Measurements from ENCODE around the gene SORT1. TPM values are rescaled to one million over a fixed set of nuclear protein-coding genes. Genes with fewer than 3 reads are reported as not detected.
"Not testable (repeated sequence)": the region's sequence is repeated elsewhere in the genome, so short reads cannot be mapped to it uniquely, and the experiment has no call there.

Gene SORT1
- total RNA-seq, result 1 to 10 TPM; 5.3 to 8.5 TPM

DNA sequence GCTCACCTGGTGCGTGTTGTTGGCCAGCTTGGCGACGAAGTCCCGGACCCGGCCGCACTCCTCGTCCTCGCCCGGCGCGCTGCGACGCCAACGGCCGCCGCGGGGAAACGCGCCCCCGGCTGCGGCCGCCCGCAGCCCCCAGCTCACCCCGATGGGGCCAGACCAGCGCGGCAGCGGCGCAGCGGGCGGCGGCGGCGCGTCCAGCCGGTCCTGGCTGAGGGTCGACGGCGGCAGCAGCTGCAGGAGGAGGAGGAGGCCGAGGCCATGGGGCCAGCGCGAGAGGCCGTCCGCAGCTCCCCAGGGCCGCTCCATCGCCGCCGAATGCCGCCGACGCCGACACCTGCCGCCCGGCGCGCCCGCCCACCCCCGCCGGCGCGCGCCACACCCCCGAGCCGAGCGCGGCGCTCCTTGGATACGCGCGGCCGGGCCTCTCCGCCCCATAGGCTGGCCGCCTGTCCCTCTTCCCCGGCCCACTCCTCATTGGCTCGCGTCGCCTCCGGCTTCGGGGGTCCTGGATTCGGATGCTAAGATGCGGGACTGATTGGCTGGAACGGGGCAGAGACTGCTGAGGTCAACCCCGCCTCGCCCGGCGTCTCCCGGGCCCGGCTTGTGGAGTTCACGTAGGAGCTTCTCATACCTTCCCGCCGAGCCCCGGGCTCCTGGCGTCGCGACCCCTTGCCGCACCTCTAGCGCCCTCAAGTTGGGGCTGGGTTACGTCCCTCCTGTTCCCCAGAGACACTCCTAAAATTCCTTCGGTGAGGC lies at the start of gene SORT1:
SORT1 (minus strand) TSS at position 338 of the 762 bp plus-strand sequence; CDS start at position 312, 26 bp downstream.
- Mint-ChIP-seq H3K27me3 (peaks cover 39% of the 10 kb centered on the region), H3K4me3 (peak within 1 kb of the TSS; percentile 68), H3K27ac (no peak within 1 kb of the TSS), H3K36me3 (peaks cover 10% of the 10 kb centered on the region), H3K9me3 (ENCODE audit: low read depth) (no peaks in the 10 kb centered on the region), H3K4me1 (peaks cover 16% of the 10 kb centered on the region)
- DNase-seq, result peak; percentile 76
- ATAC-seq, result peak; percentile 98
- CTCF ChIA-PET, result interaction anchor here (0.6 to 9.2 kb wide), 23 partner anchors 10 to 1001 kb away, joined by 3 to 196 read pairs (median 4); partner anchors contain the start of genes CELSR2, PSMA5 and PSRC1

DNA sequence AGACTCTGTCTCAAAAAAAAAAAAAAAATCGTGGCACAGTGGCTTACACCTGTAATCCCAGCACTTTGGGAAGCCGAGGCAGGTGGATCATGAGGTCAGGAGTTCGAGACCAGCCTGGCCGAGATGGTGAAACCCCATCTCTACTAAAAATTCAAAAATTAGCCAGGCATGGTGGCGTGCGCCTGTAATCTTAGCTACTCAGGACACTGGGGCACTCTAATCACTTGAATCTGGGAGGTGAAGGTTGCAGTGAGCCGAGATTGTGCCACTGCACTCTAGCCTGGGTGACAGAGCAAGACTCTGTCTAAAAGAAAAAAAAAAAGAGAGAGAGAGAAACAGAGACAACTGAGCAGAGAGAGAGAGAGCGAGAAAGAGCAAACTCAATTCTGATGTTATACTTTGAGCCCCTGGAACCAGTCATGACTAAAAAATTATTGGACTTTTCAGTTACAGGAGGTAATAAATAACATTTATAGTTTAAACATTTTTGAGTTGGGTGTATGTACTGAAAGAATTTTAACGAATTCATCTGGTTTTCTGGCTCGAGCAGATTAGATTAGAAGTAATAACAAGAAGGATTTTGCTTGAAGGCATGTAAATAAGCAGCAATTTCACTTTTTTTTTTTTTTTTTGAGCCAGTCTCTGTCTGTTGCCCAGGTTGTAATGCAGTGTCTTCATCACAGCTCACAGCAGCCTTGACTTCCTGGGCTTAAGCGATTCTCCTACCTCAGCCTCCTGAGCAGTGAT lies 48.4 kb upstream of the SORT1 start:
- H3K27me3 Mint-ChIP-seq, result peaks cover 38% of the 10 kb centered on the region
- DNase-seq; H3K36me3 Mint-ChIP-seq; H3K4me1 Mint-ChIP-seq; H3K4me3 Mint-ChIP-seq; ATAC-seq; H3K27ac Mint-ChIP-seq; H3K9me3 Mint-ChIP-seq (ENCODE audit: low read depth): not testable (repeated sequence)
- CTCF ChIA-PET, result interaction anchor here (1.4 kb wide), 1 partner anchor 86 kb away, joined by 4 read pairs; no protein-coding TSS in a partner anchor

DNA sequence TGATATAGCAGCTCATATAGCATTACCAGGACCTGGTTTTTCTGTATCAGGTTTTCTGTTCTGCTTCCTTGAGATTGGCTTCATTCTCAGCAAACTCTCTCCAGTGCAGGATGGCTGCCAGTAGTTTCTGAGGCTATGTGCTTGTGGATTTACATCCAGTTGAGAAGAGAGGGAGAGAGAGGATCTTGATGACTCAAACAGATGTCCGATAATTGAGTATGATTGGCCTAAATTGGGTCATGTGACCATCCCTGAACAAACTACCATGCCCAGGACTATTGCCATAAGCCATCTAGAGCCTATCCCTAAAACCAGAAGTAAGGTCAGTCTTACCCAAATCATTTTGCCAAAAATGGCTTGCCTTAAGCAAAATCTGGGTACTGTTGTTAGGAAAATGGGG lies 46.6 kb upstream of the SORT1 start:
- H3K36me3 Mint-ChIP-seq, result no peaks in the 10 kb centered on the region
- H3K27ac Mint-ChIP-seq, result no peak overlapping the region
- no peak overlapping the region for H3K4me3 Mint-ChIP-seq
- ATAC-seq (no peak), DNase-seq (no peak)
- H3K27me3 Mint-ChIP-seq, result peaks cover 24% of the 10 kb centered on the region
- H3K4me1 Mint-ChIP-seq, result no peaks in the 10 kb centered on the region
- CTCF ChIA-PET, result no interaction called here
- H3K9me3 Mint-ChIP-seq (ENCODE audit: low read depth), result no peaks in the 10 kb centered on the region

DNA sequence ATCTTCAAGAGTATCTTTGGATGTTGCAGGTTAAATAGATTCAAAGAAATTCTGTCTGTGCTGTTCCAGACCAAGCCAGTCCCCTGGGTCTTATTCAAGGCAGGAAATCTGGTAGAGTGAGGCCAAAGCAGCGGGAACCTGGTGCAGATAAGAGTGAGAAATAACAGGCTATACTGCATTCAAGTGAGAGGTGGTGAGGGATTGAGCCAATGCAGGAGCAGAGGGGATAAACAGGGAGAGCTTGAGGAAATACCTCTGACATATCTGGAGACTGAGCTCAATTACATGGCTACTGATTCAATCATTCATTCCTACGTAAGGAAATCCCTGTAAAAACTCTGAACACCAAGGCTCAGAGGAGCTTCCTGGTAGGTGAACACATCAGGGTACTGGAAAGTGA lies 45.8 kb upstream of the SORT1 start:
- H3K9me3 Mint-ChIP-seq (ENCODE audit: low read depth), result no peaks in the 10 kb centered on the region
- no peak for DNase-seq

DNA sequence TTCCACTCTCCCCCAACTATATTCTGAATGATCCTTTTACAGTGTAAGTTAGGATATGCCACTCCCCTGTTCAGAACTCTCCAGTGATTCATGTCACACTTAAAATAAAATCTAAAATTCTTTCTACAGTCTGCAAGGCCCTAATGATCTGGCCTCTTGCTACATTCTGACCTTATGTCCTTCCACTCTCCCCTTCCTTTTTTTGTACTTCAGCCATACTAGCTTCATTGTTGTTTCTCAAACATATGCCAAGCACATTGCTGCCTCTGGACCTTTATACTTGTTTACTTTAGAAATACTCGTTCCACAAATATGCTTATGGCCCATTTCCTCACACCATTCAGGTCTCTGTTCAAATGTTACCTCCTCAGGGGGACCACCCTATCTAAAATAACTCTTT lies 43.4 kb upstream of the SORT1 start:
- H3K4me3 Mint-ChIP-seq, result no peak overlapping the region
- CTCF ChIA-PET, result no interaction called here
- no peak overlapping the region for H3K27ac Mint-ChIP-seq
- ATAC-seq, result no peak
- peaks cover 9% of the 10 kb centered on the region for H3K27me3 Mint-ChIP-seq
- no peak for DNase-seq
- H3K4me1 Mint-ChIP-seq, result no peaks in the 10 kb centered on the region
- H3K36me3 Mint-ChIP-seq, result no peaks in the 10 kb centered on the region
- H3K9me3 Mint-ChIP-seq (ENCODE audit: low read depth), result no peaks in the 10 kb centered on the region

More for the DNA sequence above, 45.8 kb upstream of the SORT1 start:
- Mint-ChIP-seq H3K36me3 (no peaks in the 10 kb centered on the region), H3K4me1 (no peaks in the 10 kb centered on the region), H3K27me3 (peaks cover 21% of the 10 kb centered on the region), H3K4me3 (no peak overlapping the region), H3K27ac (no peak overlapping the region)
- CTCF ChIA-PET, result no interaction called here
- ATAC-seq, result no peak

DNA sequence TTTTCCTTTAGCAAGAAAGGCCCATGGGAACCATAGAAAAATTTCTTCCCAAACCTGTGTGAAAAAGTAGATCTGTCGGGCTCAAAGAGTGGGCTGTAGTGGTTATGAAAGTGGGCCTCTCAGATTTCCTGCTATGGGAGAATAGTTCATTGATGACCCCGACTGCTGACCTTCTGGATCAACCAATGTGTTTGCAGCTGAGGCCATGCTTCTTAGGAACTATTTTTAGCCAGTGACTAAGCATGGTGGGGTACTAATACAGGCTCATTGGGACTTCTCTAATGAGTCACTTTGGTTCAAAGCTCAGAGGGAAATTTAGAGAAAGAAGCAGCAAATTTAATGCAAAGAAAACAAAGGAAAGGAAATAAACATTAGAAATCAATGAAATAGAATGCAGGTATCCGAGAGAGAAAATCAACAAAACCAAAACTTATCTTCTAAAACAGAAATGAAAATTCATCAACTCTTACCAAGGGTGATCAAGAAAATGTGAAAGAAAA lies 41.1 kb upstream of the SORT1 start:
- DNase-seq (no peak), ATAC-seq (no peak)

DNA sequence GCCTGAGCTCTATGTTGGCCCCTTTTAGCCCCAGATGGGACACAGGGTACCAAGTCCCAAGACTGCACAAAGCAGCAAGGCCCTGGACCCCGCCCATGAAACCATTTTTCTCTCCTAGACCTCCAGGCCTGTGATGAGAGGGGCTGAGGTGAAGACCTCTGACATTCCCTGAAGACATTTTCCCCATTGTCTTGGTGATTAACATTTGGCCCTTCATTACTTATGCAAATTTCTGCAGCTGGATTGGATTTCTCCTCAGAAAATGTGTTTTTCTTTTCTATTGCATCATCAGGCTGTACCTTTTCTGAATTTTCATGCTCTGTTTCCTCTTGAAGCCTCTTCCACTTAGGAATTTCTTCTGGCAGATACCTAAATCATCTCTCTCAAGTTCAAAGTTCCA lies 36.8 kb upstream of the SORT1 start:
- Mint-ChIP-seq H3K27me3 (no peaks in the 10 kb centered on the region), H3K4me1 (no peaks in the 10 kb centered on the region), H3K9me3 (ENCODE audit: low read depth) (no peaks in the 10 kb centered on the region), H3K27ac (no peak overlapping the region), H3K36me3 (no peaks in the 10 kb centered on the region), H3K4me3 (no peak overlapping the region)
- ATAC-seq, result no peak
- DNase-seq, result no peak
- CTCF ChIA-PET, result interaction anchor here (1.0 kb wide), 1 partner anchor 99 kb away, joined by 3 read pairs; no protein-coding TSS in a partner anchor

More for the DNA sequence above, 41.1 kb upstream of the SORT1 start:
- Mint-ChIP-seq H3K36me3 (no peaks in the 10 kb centered on the region), H3K27me3 (no peaks in the 10 kb centered on the region), H3K4me3 (no peak overlapping the region), H3K9me3 (ENCODE audit: low read depth) (no peaks in the 10 kb centered on the region), H3K4me1 (no peaks in the 10 kb centered on the region), H3K27ac (no peak overlapping the region)
- CTCF ChIA-PET, result no interaction called here

DNA sequence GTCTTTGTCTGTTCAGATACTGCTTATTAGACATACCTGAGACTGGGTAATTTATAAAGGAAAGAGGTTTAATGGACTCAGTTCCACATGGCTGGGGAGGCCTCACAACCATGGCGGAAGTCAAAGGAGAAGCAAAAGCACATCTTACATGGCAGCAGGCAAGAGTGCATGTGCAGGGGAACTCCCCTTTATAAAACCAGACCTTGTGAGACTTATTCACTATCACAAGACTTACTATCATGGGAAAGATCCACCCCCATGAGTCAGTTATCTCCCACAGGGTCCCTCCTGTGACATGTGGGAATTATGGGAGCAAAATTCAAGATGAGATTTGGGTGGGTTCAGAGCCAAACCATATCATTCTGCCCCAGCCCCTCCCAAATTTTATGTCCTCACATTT lies 35.6 kb upstream of the SORT1 start:
- H3K9me3 Mint-ChIP-seq (ENCODE audit: low read depth), result no peaks in the 10 kb centered on the region
- H3K27ac Mint-ChIP-seq, result no peak overlapping the region
- CTCF ChIA-PET, result no interaction called here
- H3K4me3 Mint-ChIP-seq, result no peak overlapping the region
- no peaks in the 10 kb centered on the region for H3K36me3 Mint-ChIP-seq
- DNase-seq (no peak), ATAC-seq (no peak)
- no peaks in the 10 kb centered on the region for H3K27me3 Mint-ChIP-seq
- H3K4me1 Mint-ChIP-seq, result peaks cover 3% of the 10 kb centered on the region

DNA sequence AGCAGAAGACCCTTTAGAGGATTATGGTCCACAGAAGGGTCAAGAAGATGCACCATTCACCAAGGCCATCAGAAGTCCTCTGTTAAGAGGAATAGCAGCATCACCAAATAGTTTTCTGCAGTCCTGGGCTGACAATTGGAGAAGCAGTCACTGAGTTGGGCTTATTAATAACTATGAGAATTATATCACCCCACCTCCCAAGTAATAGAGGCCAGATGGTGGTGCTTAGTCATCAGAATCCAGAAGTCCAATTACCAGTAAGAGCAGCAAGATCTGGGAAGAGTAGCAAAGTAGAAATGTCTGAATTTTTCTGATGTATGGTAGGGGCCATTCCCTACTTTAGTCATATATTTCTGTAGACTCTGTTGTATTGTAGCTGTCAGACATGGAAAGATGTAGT lies 34.6 kb upstream of the SORT1 start:
- CTCF ChIA-PET, result no interaction called here
- no peak for DNase-seq
- no peaks in the 10 kb centered on the region for H3K27me3 Mint-ChIP-seq
- H3K9me3 Mint-ChIP-seq (ENCODE audit: low read depth), result no peaks in the 10 kb centered on the region
- ATAC-seq, result no peak
- H3K4me1 Mint-ChIP-seq, result peaks cover 6% of the 10 kb centered on the region
- H3K36me3 Mint-ChIP-seq, result no peaks in the 10 kb centered on the region
- no peak overlapping the region for H3K27ac Mint-ChIP-seq
- no peak overlapping the region for H3K4me3 Mint-ChIP-seq

DNA sequence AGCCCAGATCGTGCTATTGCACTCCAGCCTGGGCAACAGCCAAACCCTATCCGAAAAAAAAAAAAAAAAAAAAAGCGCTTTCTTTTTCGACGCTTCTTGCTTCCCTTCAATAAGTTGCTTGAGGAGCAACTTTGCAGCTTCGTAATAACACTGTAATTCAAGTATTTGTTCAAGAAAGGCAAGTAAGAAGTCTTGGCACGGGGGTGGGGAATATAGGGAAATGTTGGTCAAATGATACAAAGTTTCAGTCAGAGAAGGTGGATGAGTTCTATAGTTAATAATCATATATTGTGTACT lies 29.4 kb upstream of the SORT1 start:
- ATAC-seq, result no peak
- H3K4me1 Mint-ChIP-seq, result peaks cover 34% of the 10 kb centered on the region
- CTCF ChIA-PET, result interaction anchor here (1.1 to 4.0 kb wide), 10 partner anchors 17 to 226 kb away, joined by 3 to 45 read pairs (median 4); partner anchors contain the start of genes ATXN7L2, CYB561D1, PSRC1 and SORT1
- DNase-seq, result no peak
- no peaks in the 10 kb centered on the region for H3K9me3 Mint-ChIP-seq (ENCODE audit: low read depth)
- peaks cover 19% of the 10 kb centered on the region for H3K36me3 Mint-ChIP-seq
- peak overlapping the region; percentile 99 for H3K27ac Mint-ChIP-seq
- no peaks in the 10 kb centered on the region for H3K27me3 Mint-ChIP-seq
- H3K4me3 Mint-ChIP-seq, result peak overlapping the region; percentile 90

DNA sequence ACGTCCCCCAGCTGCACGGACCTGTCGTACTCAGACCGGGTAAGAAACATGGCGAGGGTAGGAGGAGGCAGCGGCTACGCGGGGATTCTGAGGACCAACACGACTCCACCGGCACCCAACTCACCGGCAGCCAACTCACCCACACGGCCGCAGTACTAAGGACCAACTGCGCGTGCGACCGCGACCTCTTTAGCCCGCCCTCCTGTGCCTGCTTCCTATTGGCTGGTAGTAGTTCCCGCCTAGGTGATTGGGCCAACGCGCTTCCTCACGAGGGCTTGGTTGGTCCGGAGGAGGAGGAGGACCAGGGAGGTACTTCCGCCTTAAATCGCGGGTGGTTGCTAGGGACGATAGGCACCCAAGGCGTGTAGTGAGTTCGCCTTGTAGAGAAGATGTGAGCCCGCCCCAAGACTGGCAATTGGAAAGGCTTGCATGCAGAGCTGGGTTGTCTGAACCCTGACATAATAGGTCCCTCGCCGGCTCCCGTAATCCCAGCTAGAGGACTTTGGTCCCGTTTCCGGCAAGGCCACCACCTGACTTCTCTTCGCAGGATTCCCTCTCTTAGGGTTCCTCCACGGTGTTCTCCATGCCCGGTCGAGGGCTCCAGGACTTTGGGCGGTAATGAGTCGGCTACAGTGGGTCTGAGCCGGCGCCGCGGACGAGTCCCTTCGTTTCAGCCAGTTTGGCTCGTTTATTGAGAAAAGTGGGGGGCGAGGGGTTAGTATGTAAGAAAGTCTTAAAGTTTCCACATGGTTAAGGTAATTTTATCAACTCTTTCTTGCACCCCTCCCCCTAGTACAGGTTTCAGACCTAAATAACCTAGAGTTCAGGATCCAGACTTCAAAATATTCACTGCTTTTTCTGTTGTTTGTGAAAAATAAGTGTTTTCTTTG lies 28.8 kb upstream of the SORT1 start, which contains the start of gene PSMA5:
PSMA5 (minus strand) TSS at position 168 of the 890 bp plus-strand sequence; CDS start at position 50, 118 bp downstream.
- Mint-ChIP-seq H3K4me3 (peak within 1 kb of the TSS; percentile 90), H3K9me3 (ENCODE audit: low read depth) (no peaks in the 10 kb centered on the region), H3K27me3 (no peaks in the 10 kb centered on the region), H3K4me1 (peaks cover 37% of the 10 kb centered on the region), H3K36me3 (peaks cover 22% of the 10 kb centered on the region), H3K27ac (peak within 1 kb of the TSS; percentile 99)
- ATAC-seq (peak; percentile 94), DNase-seq (peak; percentile 99)
- CTCF ChIA-PET, result interaction anchor here (1.1 to 4.0 kb wide), 18 partner anchors 15 to 558 kb away, joined by 3 to 45 read pairs (median 4); partner anchors contain the start of genes AHCYL1, ATXN7L2, CYB561D1 and PSRC1

DNA sequence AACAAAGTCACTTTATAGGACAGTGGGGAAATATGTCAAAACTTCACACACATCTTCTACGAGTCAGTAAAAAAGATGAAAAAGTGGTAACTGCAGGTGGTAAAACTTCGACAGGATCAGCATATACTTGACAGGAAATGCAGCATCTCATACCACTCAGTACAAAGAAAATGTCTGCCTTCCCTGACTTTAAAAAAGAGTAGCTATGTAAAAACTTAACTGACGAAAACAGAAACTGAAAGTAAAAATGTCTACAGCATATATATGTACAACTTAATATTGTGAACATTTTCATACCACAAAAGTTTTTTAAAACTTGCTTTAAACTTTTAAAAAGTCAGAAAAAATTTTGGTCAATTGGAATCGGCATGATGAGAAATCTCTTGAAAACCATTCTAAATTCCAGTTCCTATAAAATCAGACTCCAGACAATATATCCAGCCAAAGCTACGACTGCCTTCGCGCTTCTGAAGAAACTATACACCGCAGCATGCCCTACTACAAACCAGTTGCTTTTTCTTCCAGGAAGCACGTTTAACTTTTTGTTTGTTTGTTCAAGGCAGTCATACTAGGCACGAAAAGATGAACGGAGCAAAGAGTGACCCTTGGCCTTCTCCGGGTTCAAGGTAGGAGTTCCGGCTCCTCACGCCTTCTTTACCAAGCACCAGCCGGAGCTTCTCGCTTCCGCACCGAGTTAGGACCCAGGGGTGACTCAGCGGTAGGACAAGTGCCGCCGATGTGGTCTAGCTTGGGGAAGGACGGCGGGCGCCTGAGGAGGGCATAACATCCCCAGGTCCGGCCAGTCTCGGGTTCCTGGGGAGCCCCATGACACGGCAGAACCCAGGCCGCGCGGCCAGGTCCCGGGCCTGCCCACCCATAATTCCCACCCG lies 27.9 kb upstream of the SORT1 start:
- Mint-ChIP-seq H3K4me3 (peak overlapping the region; percentile 90), H3K4me1 (peaks cover 39% of the 10 kb centered on the region), H3K27ac (peak overlapping the region; percentile 99), H3K27me3 (no peaks in the 10 kb centered on the region), H3K9me3 (ENCODE audit: low read depth) (no peaks in the 10 kb centered on the region), H3K36me3 (peaks cover 28% of the 10 kb centered on the region)
- peak; percentile 40 for ATAC-seq
- peak; percentile 84 for DNase-seq
- CTCF ChIA-PET, result interaction anchor here (1.0 to 4.0 kb wide), 20 partner anchors 14 to 559 kb away, joined by 3 to 45 read pairs (median 4); partner anchors contain the start of genes AHCYL1, ATXN7L2, CYB561D1 and PSRC1
